ENCODE data around the gene KIF13A.
"Not testable (repeated sequence)": the region's sequence is repeated elsewhere in the genome, so short reads cannot be mapped to it uniquely, and the experiment has no call there.

The KIF13A gene

DNA sequence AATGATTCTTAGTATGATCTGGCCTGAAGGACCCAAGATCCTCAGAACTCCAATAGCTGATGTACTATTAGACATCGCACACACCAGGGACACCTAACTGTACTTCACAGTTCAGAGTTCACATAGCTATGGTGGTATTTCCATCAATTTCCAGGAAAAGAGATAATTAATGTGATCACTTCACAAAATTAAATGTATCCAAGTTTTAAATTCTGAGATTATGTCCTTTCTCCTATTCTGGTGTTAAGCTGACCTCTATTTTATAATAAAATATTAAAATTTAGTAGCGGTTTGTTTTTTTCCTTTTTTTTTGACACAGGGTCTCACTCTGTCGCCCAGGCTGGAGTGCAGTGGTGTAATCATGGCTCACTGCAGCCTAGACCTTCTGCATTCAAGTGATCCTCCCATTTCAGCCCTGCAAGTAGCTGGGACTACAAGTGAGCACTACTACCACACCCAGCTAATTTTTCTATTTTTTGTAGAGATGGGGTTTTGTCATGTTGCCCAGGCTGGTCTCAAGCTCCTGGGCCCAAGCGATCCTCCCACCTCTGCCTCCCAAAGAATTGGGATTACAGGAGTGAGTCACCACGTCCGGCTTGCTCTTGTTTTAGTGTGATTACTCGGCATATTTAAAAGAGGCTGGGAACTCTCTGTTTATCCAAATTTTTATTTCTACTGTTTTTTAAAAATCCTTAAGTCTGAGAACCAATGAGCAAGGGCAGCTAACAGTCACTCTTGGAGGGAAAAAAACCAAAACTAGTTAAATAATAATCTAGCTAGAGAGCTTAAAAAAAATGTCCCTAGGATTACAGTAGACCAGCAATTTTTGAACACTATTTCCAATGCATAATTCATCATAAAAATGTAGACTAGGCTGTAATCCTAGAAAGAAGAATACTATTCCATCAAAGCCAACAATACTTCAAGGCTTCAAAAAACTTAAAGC is 16.0 kb downstream of the KIF13A start:
- DNase-seq (ENCODE audit: low read depth in 2 of 3, low spot score in 2 of 3): no peak

DNA sequence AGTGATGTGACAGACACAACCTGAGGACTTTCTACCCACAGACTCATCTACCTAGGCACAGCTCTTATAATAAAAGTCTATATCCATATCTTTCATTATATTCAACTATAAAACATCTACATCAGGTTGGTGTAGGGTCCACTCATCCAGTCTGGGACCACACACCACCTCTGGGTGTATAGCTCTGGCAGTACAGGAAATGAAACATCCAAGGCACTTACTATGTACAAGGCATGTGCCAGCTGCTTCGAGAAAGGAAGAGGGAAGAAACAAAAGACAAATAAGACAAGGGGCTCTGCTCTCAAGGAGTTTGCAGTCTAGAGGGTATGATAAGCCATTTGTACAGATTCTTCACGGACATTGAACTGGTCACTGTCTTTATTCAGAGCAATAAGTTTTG is 18.6 kb downstream of the KIF13A start:
- no peak for DNase-seq (ENCODE audit: low read depth in 2 of 3, low spot score in 2 of 3)

DNA sequence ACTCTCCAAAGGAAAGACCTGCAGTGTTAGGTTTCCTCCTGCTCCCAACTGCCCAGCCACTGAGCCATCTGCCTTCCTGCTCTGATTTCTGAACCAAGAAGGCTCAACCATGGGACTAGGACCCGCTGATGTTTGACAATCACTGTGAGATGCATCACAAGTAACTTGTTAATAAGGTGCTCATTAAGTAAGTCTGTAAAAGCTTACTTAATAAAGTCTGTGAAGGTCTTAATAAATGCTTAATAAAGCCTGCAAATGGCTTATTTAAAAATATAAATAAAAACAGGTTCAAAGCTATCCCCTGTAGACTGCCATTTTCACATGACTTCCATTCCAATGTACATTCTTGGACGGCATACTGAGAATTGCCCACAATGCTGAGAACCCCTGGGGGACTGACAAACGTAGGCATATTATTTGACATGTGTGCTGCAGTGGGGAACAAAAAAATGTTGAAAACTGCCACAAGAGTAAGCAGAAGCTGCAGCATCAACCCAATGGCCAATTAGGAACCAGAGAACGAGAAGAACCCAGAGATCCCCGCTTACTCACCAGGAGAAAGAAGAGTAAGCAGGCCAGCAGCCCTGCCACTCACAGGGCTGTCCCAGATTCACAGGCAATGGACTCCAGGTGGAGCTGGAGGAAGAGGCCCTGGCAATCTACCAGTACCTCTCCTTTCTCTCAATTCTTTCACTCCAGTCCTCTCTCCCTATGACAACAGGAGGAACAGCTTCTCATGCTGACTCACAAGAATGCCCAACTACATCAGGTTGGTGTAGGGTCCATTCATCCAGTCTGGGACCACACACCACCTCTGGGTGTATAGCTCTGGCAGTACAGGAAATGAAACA is 19.5 kb downstream of the KIF13A start:
- no peak for DNase-seq (ENCODE audit: low read depth in 2 of 3, low spot score in 2 of 3)

DNA sequence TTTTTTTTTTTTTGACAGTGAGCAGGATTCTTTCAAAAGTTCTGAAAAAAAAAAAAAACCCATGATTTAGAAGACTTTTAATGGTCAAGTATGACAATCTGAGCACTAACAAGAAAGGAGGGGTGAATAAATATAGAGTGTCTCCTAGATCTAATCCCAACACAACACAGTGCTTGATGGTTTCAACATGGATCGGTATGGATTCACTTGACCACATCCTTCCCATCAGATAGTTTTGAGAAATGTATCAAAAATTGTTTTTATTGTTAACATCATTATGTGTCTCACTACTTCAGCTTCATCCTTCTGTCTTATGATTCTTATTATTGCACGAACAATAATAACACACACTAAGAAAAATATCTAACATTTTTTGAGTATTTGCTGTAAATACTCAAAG is 21.0 kb downstream of the KIF13A start:
- no peak for DNase-seq (ENCODE audit: low read depth in 2 of 3, low spot score in 2 of 3)

DNA sequence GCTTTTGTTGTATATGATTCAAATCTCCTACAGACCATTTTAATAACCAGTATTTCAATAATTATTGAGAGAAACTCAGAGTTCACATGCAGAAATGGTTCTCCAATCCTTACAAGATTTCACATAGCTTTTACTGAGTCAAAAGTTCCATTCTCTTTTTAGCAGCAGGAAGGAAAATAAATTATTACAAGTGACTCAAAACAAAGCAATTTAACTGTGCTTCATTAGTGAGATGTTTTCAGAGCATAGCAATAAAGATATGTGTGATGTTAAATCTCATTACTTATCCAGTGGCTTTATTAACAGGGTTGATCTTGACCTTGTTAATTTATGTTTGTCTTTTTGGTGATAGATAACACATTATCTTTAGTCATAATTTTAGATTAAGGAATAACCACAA is 22.0 kb downstream of the KIF13A start:
- DNase-seq (ENCODE audit: low read depth in 2 of 3, low spot score in 2 of 3): no peak

GRCh38 chr6:17964633-17965032 is 22.8 kb downstream of the KIF13A start:
- no peak for DNase-seq (ENCODE audit: low read depth in 2 of 3, low spot score in 2 of 3)

DNA sequence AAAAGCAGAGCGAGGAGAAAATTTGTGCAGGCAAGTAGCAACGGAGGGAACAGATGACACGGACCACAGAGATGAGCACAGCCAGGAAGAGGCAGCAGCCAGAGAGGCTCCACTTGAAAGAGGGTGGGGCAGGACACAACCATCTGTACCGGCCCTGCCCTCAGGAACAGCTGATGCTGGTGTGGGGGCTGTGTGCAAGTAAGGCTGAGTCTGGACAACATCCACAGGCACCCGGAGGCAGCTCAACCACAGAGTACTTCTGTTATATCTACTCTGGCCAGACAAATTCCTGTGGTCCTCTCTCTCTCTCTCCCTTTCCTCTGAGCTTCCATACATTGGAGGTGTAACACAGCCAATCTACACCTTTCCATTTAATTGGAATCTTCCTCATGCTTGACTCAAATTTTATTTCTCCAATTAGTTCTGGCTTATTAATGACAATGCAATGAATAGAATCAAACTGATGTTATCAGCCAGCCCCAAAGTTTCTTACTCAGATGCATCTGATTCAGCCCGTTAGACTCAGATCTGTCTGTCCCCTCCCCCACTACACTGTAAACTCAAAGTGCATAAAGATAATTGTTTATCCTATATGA is 24.9 kb downstream of the KIF13A start:
- no peak for DNase-seq (ENCODE audit: low read depth in 2 of 3, low spot score in 2 of 3)

DNA sequence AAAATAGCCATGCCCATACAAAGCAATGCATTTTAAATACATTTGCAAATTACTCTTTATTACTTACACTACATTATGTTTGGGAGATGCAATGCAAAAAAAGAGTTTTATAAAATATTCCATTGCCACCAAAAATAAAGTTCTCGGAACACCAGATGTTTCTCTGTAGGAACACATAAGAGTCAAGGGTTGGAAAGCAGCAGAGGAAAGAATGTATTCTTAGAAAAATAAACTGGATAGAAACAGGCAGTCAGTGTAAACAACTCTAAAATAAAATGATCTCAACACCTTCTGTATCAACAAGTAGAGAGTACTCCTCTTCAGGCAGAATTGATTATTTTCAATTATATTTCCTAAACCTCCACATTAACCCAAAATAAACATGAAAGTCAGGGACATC is 28.1 kb downstream of the KIF13A start:
- no peak for DNase-seq (ENCODE audit: low read depth in 2 of 3, low spot score in 2 of 3)

GRCh38 chr6:17957904-17958620 is 29.4 kb downstream of the KIF13A start:
- DNase-seq (ENCODE audit: low read depth in 2 of 3, low spot score in 2 of 3): no peak

DNA sequence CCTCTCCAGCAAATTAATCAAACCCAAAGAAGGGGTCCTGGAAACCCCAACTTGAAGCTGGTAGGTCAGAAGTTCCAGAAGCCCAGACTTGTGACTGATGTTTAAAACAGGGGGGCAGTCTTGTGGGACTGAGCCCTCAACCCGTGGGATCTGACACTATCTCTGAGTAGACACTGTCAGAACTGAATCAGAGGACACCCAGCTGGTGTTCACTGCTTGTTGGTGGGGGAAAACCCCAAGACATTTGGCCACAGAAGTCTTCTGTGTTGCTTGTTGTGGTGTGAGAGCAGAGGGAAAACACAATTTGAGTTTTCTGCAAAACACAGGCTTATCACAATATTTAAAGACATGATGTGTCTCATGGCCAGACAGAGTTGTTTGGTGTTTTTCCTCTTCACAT is 29.9 kb downstream of the KIF13A start:
- DNase-seq (ENCODE audit: low read depth in 2 of 3, low spot score in 2 of 3): no peak

GRCh38 chr6:17957086-17957485 is 30.3 kb downstream of the KIF13A start:
- DNase-seq (ENCODE audit: low read depth in 2 of 3, low spot score in 2 of 3): no peak

DNA sequence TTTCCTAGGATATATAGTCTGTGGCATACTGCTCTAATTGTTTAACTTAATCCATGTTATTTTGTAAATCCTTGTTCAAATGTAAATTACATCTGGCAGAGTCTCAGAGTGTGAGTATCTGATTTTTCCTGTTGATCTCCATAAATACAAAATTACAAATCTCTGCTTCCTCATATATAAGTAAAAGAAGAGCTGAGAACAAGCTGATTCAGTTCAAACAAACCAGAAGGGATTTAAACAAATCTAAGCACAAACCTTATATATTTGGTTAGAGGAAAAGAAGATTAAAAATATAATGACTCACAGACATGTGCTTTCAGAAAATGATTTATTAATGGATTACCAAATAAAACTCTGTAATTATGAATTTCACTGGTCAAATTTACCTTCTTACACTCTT is 37.3 kb downstream of the KIF13A start:
- no peak for DNase-seq (ENCODE audit: low read depth in 2 of 3, low spot score in 2 of 3)

DNA sequence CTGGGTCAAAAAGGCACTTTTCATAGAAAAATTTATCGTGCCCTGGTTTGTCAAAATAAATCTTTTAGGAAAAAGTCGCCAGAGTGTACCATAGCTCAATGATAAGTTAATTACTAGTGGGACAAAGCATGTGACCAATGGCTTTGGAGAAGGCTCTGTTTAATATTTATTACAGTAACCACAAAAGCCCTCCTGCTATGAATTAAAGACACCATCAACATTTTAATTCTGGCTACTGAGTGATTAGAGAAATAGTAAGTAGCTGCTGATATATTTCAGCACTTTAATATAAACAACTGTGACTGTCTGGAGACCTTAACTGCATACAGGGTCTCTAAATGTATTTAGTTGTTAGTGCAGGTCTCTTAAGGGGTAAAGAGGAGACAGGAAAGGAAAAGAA is 38.3 kb downstream of the KIF13A start:
- no peak for DNase-seq (ENCODE audit: low read depth in 2 of 3, low spot score in 2 of 3)

DNA sequence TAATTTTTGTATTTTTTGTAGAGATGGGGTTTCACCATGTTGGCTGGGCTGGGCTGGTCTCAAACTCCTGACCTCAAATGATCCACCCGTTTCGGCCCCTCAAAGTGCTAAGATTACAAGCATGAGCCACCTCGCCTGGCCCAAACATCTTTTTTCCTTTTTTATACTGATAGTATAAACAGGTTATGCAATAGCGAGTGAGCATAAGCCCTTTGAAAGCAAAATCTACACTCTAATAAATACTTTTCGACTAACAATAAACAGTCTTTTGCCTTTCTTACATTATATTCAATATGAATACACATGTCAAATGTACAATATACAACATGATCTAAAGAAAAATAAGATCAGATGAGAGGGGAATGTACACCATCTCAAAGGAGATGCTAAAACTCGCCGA is 38.7 kb downstream of the KIF13A start:
- DNase-seq (ENCODE audit: low read depth in 2 of 3, low spot score in 2 of 3): no peak

DNA sequence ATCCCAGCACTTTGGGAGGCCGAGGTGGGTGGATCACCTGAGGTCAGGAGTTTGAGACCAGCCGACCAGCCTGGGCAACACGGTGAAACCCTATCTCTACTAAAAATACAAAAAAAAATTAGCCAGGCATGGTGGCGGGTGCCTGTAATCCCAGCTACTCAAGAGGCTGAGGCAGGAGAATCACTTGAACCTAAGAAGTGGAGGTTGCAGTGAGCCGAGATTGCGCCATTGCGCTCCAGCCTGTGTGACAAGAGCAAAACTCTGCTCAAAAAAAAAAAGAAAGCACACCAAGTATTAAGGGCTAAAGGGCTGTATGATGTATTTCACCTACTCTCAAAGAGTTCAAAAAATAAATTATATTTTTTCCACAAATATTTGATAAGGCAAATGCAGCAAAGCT is 39.9 kb downstream of the KIF13A start:
- DNase-seq (ENCODE audit: low read depth in 2 of 3, low spot score in 2 of 3): not testable (repeated sequence)

DNA sequence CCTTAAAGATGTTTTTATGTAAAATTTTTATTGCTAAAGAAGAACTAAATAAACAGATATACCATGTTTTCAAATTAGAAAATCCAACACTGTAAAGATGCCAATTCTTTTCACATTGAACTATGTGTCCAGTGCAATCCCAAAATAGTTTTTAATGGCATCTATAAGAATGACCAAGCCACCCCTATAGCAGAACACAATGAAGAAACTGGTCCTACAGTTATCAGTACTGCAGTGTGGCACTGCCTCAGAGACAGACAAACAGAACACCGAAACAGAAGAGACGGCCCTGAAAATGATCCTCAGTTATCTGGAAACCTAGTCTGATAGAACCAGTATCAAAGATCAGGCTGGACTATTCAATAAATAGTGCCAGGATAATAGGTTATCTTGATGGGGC is 41.9 kb downstream of the KIF13A start:
- DNase-seq (ENCODE audit: low read depth in 2 of 3, low spot score in 2 of 3): no peak

GRCh38 chr6:17945111-17945510 is 42.3 kb downstream of the KIF13A start:
- no peak for DNase-seq (ENCODE audit: low read depth in 2 of 3, low spot score in 2 of 3)

GRCh38 chr6:17941318-17941717 is 46.1 kb downstream of the KIF13A start:
- no peak for DNase-seq (ENCODE audit: low read depth in 2 of 3, low spot score in 2 of 3)

DNA sequence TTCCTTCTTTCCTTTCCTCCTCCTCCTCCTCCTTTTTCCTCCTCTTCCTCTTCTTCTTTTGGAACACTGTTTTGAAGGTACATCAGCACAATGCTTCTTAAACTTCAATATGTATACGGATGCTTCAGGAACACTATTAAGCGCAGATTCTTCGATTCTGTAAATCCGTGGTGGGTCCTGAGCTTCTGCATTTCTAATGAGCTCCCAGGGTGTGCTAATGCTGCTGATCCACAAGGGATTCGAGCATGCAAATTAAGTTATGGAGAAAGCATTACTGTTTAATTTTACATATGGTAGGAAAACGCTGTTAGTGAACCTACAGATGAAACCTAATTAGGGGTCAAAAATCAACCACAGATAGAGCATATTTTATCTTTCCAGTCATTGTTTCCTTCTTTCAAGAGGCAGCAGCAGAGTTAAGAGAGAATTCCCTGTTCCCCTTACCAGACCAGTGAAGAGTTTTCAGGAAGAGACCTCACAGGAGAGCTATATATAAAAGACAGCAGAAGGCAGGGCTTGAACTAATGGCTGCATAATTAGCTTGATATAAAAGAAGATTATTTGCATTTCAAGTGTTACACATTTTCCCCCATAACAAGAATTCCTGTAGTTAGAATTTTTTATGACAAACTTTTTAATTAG is 47.2 kb downstream of the KIF13A start:
- DNase-seq (ENCODE audit: low read depth in 2 of 3, low spot score in 2 of 3): no peak

DNA sequence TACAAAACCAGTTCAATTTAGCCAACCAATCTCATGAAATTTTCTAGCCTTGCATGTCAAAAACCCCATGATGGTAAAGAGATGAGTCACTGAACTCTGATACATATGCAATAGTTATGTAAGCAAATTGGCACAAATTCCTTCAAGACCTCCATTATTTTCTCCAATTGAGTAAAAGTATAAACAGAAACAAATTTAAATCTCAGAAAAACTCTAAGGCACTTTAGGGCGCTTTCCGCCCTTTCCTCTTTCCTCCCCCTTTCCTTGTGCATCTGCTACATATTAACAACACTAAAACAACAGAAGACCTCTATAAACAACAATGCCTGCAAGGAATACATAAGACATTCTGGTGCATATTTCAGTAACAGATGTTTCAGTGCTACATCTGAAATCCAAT is 48.5 kb downstream of the KIF13A start:
- no peak for DNase-seq (ENCODE audit: low read depth in 2 of 3, low spot score in 2 of 3)

Measured in activated CD8-positive, alpha-beta memory T cell treated with anti-CD3 and anti-CD28 coated beads for 48 hours (primary cell).